SU-DHL-6 (cell line): ENCODE data around the gene LIPT2.

Experiments
- H2AFZ ChIP-seq: fragments of 200-600 bp; sonication (generic); 2 replicates; pipeline ENCODE4 v1.6.1; 2014; ENCODE audit warnings: low read depth, mild to moderate bottlenecking, moderate library complexity, mixed read lengths, antibody characterized with exemption, low read length; ENCODE audit not compliant: severe bottlenecking
- H3F3A ChIP-seq: fragments of 200-600 bp; shearing (Covaris generic); 2 replicates; pipeline ENCODE4 v1.6.0; 2016; ENCODE audit warnings: antibody characterized with exemption, mild to moderate bottlenecking; ENCODE audit not compliant: insufficient read depth
- H3K27ac ChIP-seq: fragments of 200-600 bp; sonication (generic); 2 replicates; pipeline ENCODE4 v1.5.1; 2016; ENCODE audit warnings: low read depth, mild to moderate bottlenecking, low read length, moderate library complexity, mixed read lengths
- H3K27me3 ChIP-seq: fragments of 200-600 bp; sonication (generic), shearing (Covaris generic); 2 replicates; pipeline ENCODE4 v1.6.0; 2014; ENCODE audit warnings: mild to moderate bottlenecking, low read length
- H3K36me3 ChIP-seq: fragments of 200-600 bp; sonication (generic); 2 replicates; pipeline ENCODE4 v1.6.1; 2014; ENCODE audit warnings: mild to moderate bottlenecking, low read length, mixed read lengths
- H3K4me2 ChIP-seq: fragments of 300-600, 200-600 bp; shearing (Covaris generic), sonication (generic); 2 replicates; pipeline ENCODE4 v1.6.0; 2014; ENCODE audit warnings: low read length, low read depth, mild to moderate bottlenecking; ENCODE audit not compliant: poor library complexity, severe bottlenecking
- H3K4me3 ChIP-seq: fragments of 200-600 bp; sonication (generic); 2 replicates; pipeline ENCODE4 v1.5.1; 2014; ENCODE audit warnings: antibody characterized with exemption, low read length, mild to moderate bottlenecking, mixed read lengths; ENCODE audit not compliant: insufficient read depth, poor library complexity, severe bottlenecking
- H3K79me2 ChIP-seq: fragments of 200-600 bp; sonication (generic); 2 replicates; pipeline ENCODE4 v1.6.1; 2014; ENCODE audit warnings: mild to moderate bottlenecking, low read length, moderate library complexity; ENCODE audit not compliant: insufficient read depth
- H3K9ac ChIP-seq: fragments of 200-600 bp; sonication (generic); 2 replicates; pipeline ENCODE4 v1.7.0; 2014; ENCODE audit warnings: mild to moderate bottlenecking, low read length
- H3K9me2 ChIP-seq: fragments of 200-600 bp; sonication (generic); replicated peaks from 2 replicates; pipeline ENCODE4 v1.6.1; 2014; ENCODE audit warnings: low read length; ENCODE audit not compliant: insufficient read depth
- H3K9me3 ChIP-seq: fragments of 200-600 bp; sonication (generic); 2 replicates; pipeline ENCODE4 v1.6.1; 2014; ENCODE audit warnings: low read length, mixed read lengths; ENCODE audit not compliant: insufficient read depth
- H4K20me1 ChIP-seq: fragments of 200-600 bp; sonication (generic); 2 replicates; pipeline ENCODE4 v1.6.1; 2014; ENCODE audit warnings: low read depth, mild to moderate bottlenecking, antibody characterized with exemption, low read length, moderate library complexity, mixed read lengths
- EZH2phosphoT487 ChIP-seq: fragments of 200-600 bp; sonication (generic), shearing (Covaris generic); conservative IDR thresholded peaks from 2 replicates; pipeline ENCODE4 v1.6.1; 2018; ENCODE audit warnings: mild to moderate bottlenecking, antibody characterized with exemption, low read length, moderate library complexity, mixed read lengths
- TF ChIP-seq, protein P1 (sequence below): fragments of 200-600 bp; sonication (generic); IDR thresholded peaks from one replicate; pipeline ENCODE4 v1.5.1; 2017; ENCODE audit warnings: antibody characterized with exemption, mild to moderate bottlenecking, low read length, moderate library complexity; ENCODE audit not compliant: insufficient read depth, poor library complexity, severe bottlenecking

The LIPT2 gene

DNA sequence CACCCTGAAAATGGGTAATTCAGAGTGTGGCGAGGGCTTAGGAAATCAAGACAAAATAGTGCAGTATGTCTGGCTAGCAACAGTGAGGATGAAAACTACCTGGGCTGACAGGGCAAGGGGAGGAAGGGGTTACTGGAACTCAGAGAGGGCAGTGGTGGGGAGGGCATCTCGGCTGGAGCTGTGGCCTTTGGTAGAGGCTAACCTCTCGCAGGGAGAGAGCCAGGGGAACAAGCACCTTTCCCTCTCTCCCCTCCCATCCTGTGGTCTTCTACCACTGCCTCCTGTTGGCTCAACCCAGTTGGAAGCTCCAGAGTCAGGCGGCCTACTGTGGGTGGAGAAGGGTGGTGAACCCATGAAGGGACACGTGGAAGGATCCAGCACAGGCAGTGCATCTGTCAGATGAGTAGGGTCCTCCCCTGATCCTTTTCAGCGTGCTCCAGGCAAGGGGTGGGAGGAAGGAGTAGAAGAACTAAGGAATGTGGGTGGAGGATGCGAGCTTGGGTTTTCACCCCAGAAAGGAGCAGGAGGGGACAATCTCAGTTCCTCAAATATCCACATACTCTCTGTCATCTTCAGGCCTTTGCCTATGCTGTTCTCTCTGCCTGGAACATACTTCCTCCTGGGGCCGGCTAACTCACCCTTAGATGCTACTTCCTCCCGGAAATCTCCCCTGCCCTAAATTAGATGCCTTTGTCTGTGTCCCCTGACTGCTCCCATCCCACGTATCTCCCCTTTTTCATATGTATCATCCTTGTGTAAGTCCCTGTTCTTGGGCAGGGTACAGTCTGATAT lies 19.9 kb downstream of the LIPT2 start:
- H3K4me2 ChIP-seq, result no peak overlapping the region
- TF ChIP-seq, protein P1, sequence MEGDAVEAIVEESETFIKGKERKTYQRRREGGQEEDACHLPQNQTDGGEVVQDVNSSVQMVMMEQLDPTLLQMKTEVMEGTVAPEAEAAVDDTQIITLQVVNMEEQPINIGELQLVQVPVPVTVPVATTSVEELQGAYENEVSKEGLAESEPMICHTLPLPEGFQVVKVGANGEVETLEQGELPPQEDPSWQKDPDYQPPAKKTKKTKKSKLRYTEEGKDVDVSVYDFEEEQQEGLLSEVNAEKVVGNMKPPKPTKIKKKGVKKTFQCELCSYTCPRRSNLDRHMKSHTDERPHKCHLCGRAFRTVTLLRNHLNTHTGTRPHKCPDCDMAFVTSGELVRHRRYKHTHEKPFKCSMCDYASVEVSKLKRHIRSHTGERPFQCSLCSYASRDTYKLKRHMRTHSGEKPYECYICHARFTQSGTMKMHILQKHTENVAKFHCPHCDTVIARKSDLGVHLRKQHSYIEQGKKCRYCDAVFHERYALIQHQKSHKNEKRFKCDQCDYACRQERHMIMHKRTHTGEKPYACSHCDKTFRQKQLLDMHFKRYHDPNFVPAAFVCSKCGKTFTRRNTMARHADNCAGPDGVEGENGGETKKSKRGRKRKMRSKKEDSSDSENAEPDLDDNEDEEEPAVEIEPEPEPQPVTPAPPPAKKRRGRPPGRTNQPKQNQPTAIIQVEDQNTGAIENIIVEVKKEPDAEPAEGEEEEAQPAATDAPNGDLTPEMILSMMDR, result no peak
- TF ChIP-seq EZH2phosphoT487, result no peak
- no peak overlapping the region for H3K27ac ChIP-seq

DNA sequence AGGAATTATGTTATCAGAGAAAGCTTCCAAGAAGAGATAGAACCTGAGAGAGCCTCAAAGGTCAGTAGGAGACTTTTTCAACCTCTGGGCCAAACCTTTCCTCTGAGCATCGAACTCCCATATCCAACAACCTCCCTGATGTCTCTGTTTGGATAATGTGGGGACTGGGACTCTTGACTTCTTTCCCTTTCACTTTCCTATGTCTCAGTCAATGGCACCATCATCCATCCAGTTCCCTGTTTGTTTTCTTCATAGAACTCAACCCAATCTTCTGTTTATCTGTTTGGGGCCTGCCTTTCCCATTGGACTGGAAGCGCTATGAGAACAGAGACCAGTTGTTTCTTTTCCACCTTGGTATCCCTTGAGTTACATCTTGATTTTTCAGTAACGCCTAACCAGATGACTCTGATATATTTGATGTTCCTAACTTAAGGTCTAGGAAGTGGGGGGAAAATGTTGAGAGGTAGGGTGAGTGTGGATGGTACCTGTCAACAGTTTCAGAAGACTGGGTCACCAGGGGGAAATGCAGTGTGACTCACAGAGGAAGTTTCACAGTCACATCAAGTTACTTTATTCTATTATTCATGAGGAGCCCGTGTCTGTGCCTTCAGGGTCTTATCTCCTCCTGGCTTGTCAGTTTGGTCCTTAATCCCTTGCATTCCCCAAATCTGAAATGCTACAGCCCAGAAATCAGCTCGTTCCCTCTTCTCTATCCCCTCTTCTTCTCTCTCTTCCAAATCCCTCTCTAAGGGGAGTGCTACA lies 21.7 kb downstream of the LIPT2 start:
- Histone ChIP-seq H3K9me2 (no peaks in the 10 kb centered on the region), H3K9ac (no peak overlapping the region), H3K4me2 (no peak overlapping the region), H3K27ac (no peak overlapping the region), H3K79me2 (no peaks in the 10 kb centered on the region), H3K4me3 (no peak overlapping the region), H2AFZ (no peak overlapping the region), H3F3A (no peaks in the 10 kb centered on the region), H3K9me3 (no peaks in the 10 kb centered on the region), H3K27me3 (no peaks in the 10 kb centered on the region), H4K20me1 (no peaks in the 10 kb centered on the region), H3K36me3 (no peaks in the 10 kb centered on the region)
- TF ChIP-seq, protein P1, result no peak
- no peak for TF ChIP-seq EZH2phosphoT487

More for the DNA sequence above, 19.9 kb downstream of the LIPT2 start:
- Histone ChIP-seq H2AFZ (no peak overlapping the region), H3F3A (no peaks in the 10 kb centered on the region), H3K4me3 (no peak overlapping the region), H3K79me2 (no peaks in the 10 kb centered on the region), H3K9me3 (no peaks in the 10 kb centered on the region), H3K36me3 (no peaks in the 10 kb centered on the region), H3K27me3 (no peaks in the 10 kb centered on the region), H3K9ac (no peak overlapping the region), H4K20me1 (no peaks in the 10 kb centered on the region), H3K9me2 (no peaks in the 10 kb centered on the region)

DNA sequence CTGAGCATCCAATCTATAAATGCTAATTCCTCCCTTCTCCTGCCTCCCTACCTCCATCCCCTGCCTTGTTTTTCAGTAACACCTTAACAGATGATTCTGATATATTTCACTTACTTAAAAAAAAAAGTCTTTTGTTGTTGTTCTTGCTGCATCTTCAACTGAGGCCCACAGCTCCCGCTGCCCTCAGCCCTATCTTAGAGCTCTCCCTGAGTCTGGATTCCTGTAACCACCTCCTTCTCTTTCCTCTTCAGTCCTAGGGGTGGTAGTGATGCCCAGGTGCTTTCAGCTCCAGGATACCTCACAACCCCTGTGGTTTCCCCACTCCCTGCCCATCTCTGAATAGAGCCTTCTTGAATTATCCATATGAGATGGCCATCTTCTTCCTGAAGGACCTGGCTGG lies 22.5 kb downstream of the LIPT2 start:
- TF ChIP-seq EZH2phosphoT487, result no peak
- TF ChIP-seq, protein P1, result no peak
- Histone ChIP-seq H3K4me2 (no peak overlapping the region), H2AFZ (no peak overlapping the region), H3K27ac (no peak overlapping the region), H3F3A (no peaks in the 10 kb centered on the region), H3K9ac (no peak overlapping the region), H3K9me3 (no peaks in the 10 kb centered on the region), H4K20me1 (no peaks in the 10 kb centered on the region), H3K27me3 (no peaks in the 10 kb centered on the region), H3K36me3 (no peaks in the 10 kb centered on the region), H3K79me2 (no peaks in the 10 kb centered on the region), H3K4me3 (no peak overlapping the region), H3K9me2 (no peaks in the 10 kb centered on the region)
